ENCODE measurements around the gene DOCK4. TPM values are rescaled to one million over a fixed set of nuclear protein-coding genes. Genes with fewer than 3 reads are reported as not detected.

Gene DOCK4
- total RNA-seq, 1 donor from 2014 or later: 60.3 TPM

GRCh38 chr7:111836592-111836991 is 369.6 kb downstream of the DOCK4 start:
- H3K27me3 Mint-ChIP-seq (ENCODE audit: unreplicated experiment): peaks cover 2% of the 10 kb centered on the region
- no peaks in the 10 kb centered on the region for H3K4me1 Mint-ChIP-seq (ENCODE audit: low read depth, unreplicated experiment)
- peaks cover 7% of the 10 kb centered on the region for H3K36me3 Mint-ChIP-seq (ENCODE audit: unreplicated experiment)
- H3K27ac Mint-ChIP-seq (ENCODE audit: unreplicated experiment): no peak overlapping the region
- no peak overlapping the region for H3K4me3 Mint-ChIP-seq (ENCODE audit: unreplicated experiment)
- no peak for DNase-seq
- TF ChIP-seq CTCF (IDR thresholded peaks at IDR 0.05; ENCODE audit: partially characterized antibody, unreplicated experiment): no peak
- H3K9me3 Mint-ChIP-seq (ENCODE audit: unreplicated experiment): peaks cover 2% of the 10 kb centered on the region

- Mint-ChIP-seq H3K27ac (ENCODE audit: unreplicated experiment) (no peak overlapping the region), H3K27me3 (ENCODE audit: unreplicated experiment) (peaks cover 2% of the 10 kb centered on the region), H3K36me3 (ENCODE audit: unreplicated experiment) (peaks cover 7% of the 10 kb centered on the region), H3K4me3 (ENCODE audit: unreplicated experiment) (no peak overlapping the region), H3K4me1 (ENCODE audit: low read depth, unreplicated experiment) (no peaks in the 10 kb centered on the region), H3K9me3 (ENCODE audit: unreplicated experiment) (peaks cover 2% of the 10 kb centered on the region)
- DNase-seq: no peak
- no peak for TF ChIP-seq CTCF (IDR thresholded peaks at IDR 0.05; ENCODE audit: partially characterized antibody, unreplicated experiment)
These were observed 371.1 kb downstream of the DOCK4 start for GRCh38 chr7:111835066-111835465.

GRCh38 chr7:111834367-111834766 is 371.8 kb downstream of the DOCK4 start:
- no peak for DNase-seq
- H3K9me3 Mint-ChIP-seq (ENCODE audit: unreplicated experiment): peaks cover 2% of the 10 kb centered on the region
- no peak overlapping the region for H3K27ac Mint-ChIP-seq (ENCODE audit: unreplicated experiment)
- peaks cover 2% of the 10 kb centered on the region for H3K27me3 Mint-ChIP-seq (ENCODE audit: unreplicated experiment)
- TF ChIP-seq CTCF (IDR thresholded peaks at IDR 0.05; ENCODE audit: partially characterized antibody, unreplicated experiment): no peak
- no peaks in the 10 kb centered on the region for H3K4me1 Mint-ChIP-seq (ENCODE audit: low read depth, unreplicated experiment)
- no peak overlapping the region for H3K4me3 Mint-ChIP-seq (ENCODE audit: unreplicated experiment)
- H3K36me3 Mint-ChIP-seq (ENCODE audit: unreplicated experiment): peaks cover 7% of the 10 kb centered on the region

- Mint-ChIP-seq H3K4me1 (ENCODE audit: low read depth, unreplicated experiment) (no peaks in the 10 kb centered on the region), H3K4me3 (ENCODE audit: unreplicated experiment) (no peak overlapping the region), H3K9me3 (ENCODE audit: unreplicated experiment) (peaks cover 2% of the 10 kb centered on the region), H3K27ac (ENCODE audit: unreplicated experiment) (no peak overlapping the region), H3K27me3 (ENCODE audit: unreplicated experiment) (peaks cover 2% of the 10 kb centered on the region), H3K36me3 (ENCODE audit: unreplicated experiment) (peaks cover 7% of the 10 kb centered on the region)
- TF ChIP-seq CTCF (IDR thresholded peaks at IDR 0.05; ENCODE audit: partially characterized antibody, unreplicated experiment): no peak
- DNase-seq: no peak
These were observed 372.7 kb downstream of the DOCK4 start for GRCh38 chr7:111833466-111833865.

- TF ChIP-seq CTCF (IDR thresholded peaks at IDR 0.05; ENCODE audit: partially characterized antibody, unreplicated experiment): no peak
- Mint-ChIP-seq H3K4me3 (ENCODE audit: unreplicated experiment) (no peak overlapping the region), H3K36me3 (ENCODE audit: unreplicated experiment) (peaks cover 7% of the 10 kb centered on the region), H3K9me3 (ENCODE audit: unreplicated experiment) (peaks cover 2% of the 10 kb centered on the region), H3K27me3 (ENCODE audit: unreplicated experiment) (peaks cover 2% of the 10 kb centered on the region), H3K27ac (ENCODE audit: unreplicated experiment) (no peak overlapping the region), H3K4me1 (ENCODE audit: low read depth, unreplicated experiment) (no peaks in the 10 kb centered on the region)
- DNase-seq: no peak
These were observed 374.0 kb downstream of the DOCK4 start for GRCh38 chr7:111832174-111832573.
